Muscle layer of duodenum (tissue), 2 donors: ENCODE results near the gene RAP2C.

Experiments used
- H3K27ac ChIP-seq: one replicate; pipeline ENCODE4 v1.7.0; 2013; ENCODE audit warnings: mild to moderate bottlenecking, low read length
- H3K27me3 ChIP-seq: one replicate; pipeline ENCODE4 v1.7.0; 2013; ENCODE audit warnings: low read depth, mild to moderate bottlenecking, control low read depth, low read length
- H3K36me3 ChIP-seq, 2 donors: one replicate each; pipeline ENCODE4 v1.7.0; 2013; ENCODE audit warnings: low read length in 2 of 2, control low read depth in 1 of 2, mild to moderate bottlenecking in 1 of 2; ENCODE audit not compliant: insufficient read depth in 2 of 2, control insufficient read depth in 1 of 2
- H3K4me1 ChIP-seq, 2 donors: one replicate each; pipeline ENCODE4 v1.7.0; 2013; ENCODE audit warnings: low read length in 2 of 2, mild to moderate bottlenecking in 2 of 2, control low read depth in 1 of 2, moderate library complexity in 1 of 2; ENCODE audit not compliant: insufficient read depth in 2 of 2, control insufficient read depth in 1 of 2
- H3K4me3 ChIP-seq, 2 donors: one replicate each; pipeline ENCODE4 v1.7.0; 2013; ENCODE audit warnings: low read length in 2 of 2, low read depth in 1 of 2, mild to moderate bottlenecking in 1 of 2
- H3K9me3 ChIP-seq, 2 donors: one replicate each; pipeline ENCODE4 v1.7.0; 2013; ENCODE audit warnings: low read length in 2 of 2, control low read depth in 1 of 2, mild to moderate bottlenecking in 1 of 2; ENCODE audit not compliant: control insufficient read depth in 1 of 2
- donor health status: healthy.

Gene RAP2C

GRCh38 chrX:132219343-132219768 is at the start of gene RAP2C:
Gene RAP2C, minus strand, starts transcription at chrX:132219447. Its CDS starts 2,179 bp downstream, at chrX:132217268.
- H3K4me1 ChIP-seq = peaks cover 0 to 18% of the 10 kb centered on the region in 2 donors
- peak within 1 kb of the TSS; percentile 92 for H3K27ac ChIP-seq

GRCh38 chrX:132267392-132267791 is 48.1 kb upstream of the RAP2C start:
- H3K36me3 ChIP-seq = no peaks in the 10 kb centered on the region
- H3K9me3 ChIP-seq = peaks cover 0 to 2% of the 10 kb centered on the region in 2 donors
- no peaks in the 10 kb centered on the region for H3K27me3 ChIP-seq
- no peak overlapping the region for H3K4me3 ChIP-seq
- H3K27ac ChIP-seq = no peak overlapping the region
- no peaks in the 10 kb centered on the region for H3K4me1 ChIP-seq

More at GRCh38 chrX:132219343-132219768, at the start of gene RAP2C:
- Histone ChIP-seq H3K36me3 (no peaks in the 10 kb centered on the region), H3K9me3 (no peaks in the 10 kb centered on the region), H3K27me3 (no peaks in the 10 kb centered on the region), H3K4me3 (peak within 1 kb of the TSS; percentile 72 to 76)

GRCh38 chrX:132266583-132267355 is 47.5 kb upstream of the RAP2C start:
- H3K4me3 ChIP-seq = no peak overlapping the region
- no peaks in the 10 kb centered on the region for H3K27me3 ChIP-seq
- H3K27ac ChIP-seq = no peak overlapping the region
- H3K9me3 ChIP-seq = peaks cover 0 to 2% of the 10 kb centered on the region in 2 donors
- H3K4me1 ChIP-seq = no peaks in the 10 kb centered on the region
- no peaks in the 10 kb centered on the region for H3K36me3 ChIP-seq

GRCh38 chrX:132263127-132263526 is 43.9 kb upstream of the RAP2C start:
- H3K27me3 ChIP-seq = no peaks in the 10 kb centered on the region
- H3K4me3 ChIP-seq = no peak overlapping the region
- H3K27ac ChIP-seq = no peak overlapping the region
- no peaks in the 10 kb centered on the region for H3K36me3 ChIP-seq
- peaks cover 0 to 2% of the 10 kb centered on the region in 2 donors for H3K9me3 ChIP-seq
- no peaks in the 10 kb centered on the region for H3K4me1 ChIP-seq

- Histone ChIP-seq H3K4me1 (no peaks in the 10 kb centered on the region), H3K9me3 (peaks cover 0 to 2% of the 10 kb centered on the region in 2 donors), H3K27ac (no peak overlapping the region), H3K36me3 (no peaks in the 10 kb centered on the region), H3K27me3 (no peaks in the 10 kb centered on the region), H3K4me3 (no peak overlapping the region)
These were observed 39.3 kb upstream of the RAP2C start for GRCh38 chrX:132258509-132258908.

GRCh38 chrX:132257116-132257515 is 37.9 kb upstream of the RAP2C start:
- Histone ChIP-seq H3K36me3 (no peaks in the 10 kb centered on the region), H3K9me3 (no peaks in the 10 kb centered on the region), H3K27ac (no peak overlapping the region), H3K4me1 (no peaks in the 10 kb centered on the region), H3K27me3 (no peaks in the 10 kb centered on the region), H3K4me3 (no peak overlapping the region)

GRCh38 chrX:132236121-132236520 is 16.9 kb upstream of the RAP2C start:
- Histone ChIP-seq H3K27me3 (no peaks in the 10 kb centered on the region), H3K36me3 (no peaks in the 10 kb centered on the region), H3K4me3 (no peak overlapping the region), H3K27ac (no peak overlapping the region), H3K9me3 (no peaks in the 10 kb centered on the region), H3K4me1 (no peaks in the 10 kb centered on the region)

- no peak overlapping the region for H3K27ac ChIP-seq
These were observed 16.2 kb upstream of the RAP2C start for GRCh38 chrX:132235488-132235887.

GRCh38 chrX:132231587-132231986 is 12.3 kb upstream of the RAP2C start:
- H3K36me3 ChIP-seq = no peaks in the 10 kb centered on the region
- H3K27me3 ChIP-seq = no peaks in the 10 kb centered on the region
- no peak overlapping the region for H3K27ac ChIP-seq
- no peak overlapping the region for H3K4me3 ChIP-seq
- H3K9me3 ChIP-seq = no peaks in the 10 kb centered on the region
- H3K4me1 ChIP-seq = no peaks in the 10 kb centered on the region

More at GRCh38 chrX:132235488-132235887, 16.2 kb upstream of the RAP2C start:
- Histone ChIP-seq H3K4me3 (no peak overlapping the region), H3K27me3 (no peaks in the 10 kb centered on the region), H3K4me1 (no peaks in the 10 kb centered on the region), H3K9me3 (no peaks in the 10 kb centered on the region), H3K36me3 (no peaks in the 10 kb centered on the region)

- H3K4me1 ChIP-seq = no peaks in the 10 kb centered on the region
- no peaks in the 10 kb centered on the region for H3K9me3 ChIP-seq
- H3K27me3 ChIP-seq = no peaks in the 10 kb centered on the region
- H3K36me3 ChIP-seq = no peaks in the 10 kb centered on the region
- H3K4me3 ChIP-seq = no peak overlapping the region
- no peak overlapping the region for H3K27ac ChIP-seq
These were observed 8.3 kb upstream of the RAP2C start for GRCh38 chrX:132227383-132228112.

- Histone ChIP-seq H3K4me3 (no peak overlapping the region), H3K4me1 (no peaks in the 10 kb centered on the region), H3K27ac (no peak overlapping the region), H3K9me3 (no peaks in the 10 kb centered on the region), H3K27me3 (no peaks in the 10 kb centered on the region), H3K36me3 (no peaks in the 10 kb centered on the region)
These were observed 6.9 kb upstream of the RAP2C start for GRCh38 chrX:132226169-132226568.
